CD14-positive monocyte (primary cell): ENCODE measurements around the gene KLHL12. TPM values are rescaled to one million over a fixed set of nuclear protein-coding genes. Genes with fewer than 3 reads are reported as not detected.
"Not testable (repeated sequence)": the region's sequence is repeated elsewhere in the genome, so short reads cannot be mapped to it uniquely, and the experiment has no call there.

Source experiments
- DNase-seq, 3 donors: peaks; one replicate each; pipeline ENCODE4 v3.0.0-alpha.2; 2011 to 2022
- H2AFZ ChIP-seq: 2 replicates; pipeline ENCODE4 v1.6.0; 2012; ENCODE audit warnings: mild to moderate bottlenecking, low read depth, low read length, inconsistent platforms; ENCODE audit not compliant: insufficient read depth, poor library complexity, severe bottlenecking
- H3K27ac ChIP-seq, 2 donors: 1 replicate in 1 of 2; 2 replicates in 1 of 2; pipeline ENCODE4 v1.5.1; 2012 to 2013; ENCODE audit warnings: low read length in 2 of 2, control low read depth in 1 of 2, inconsistent platforms in 1 of 2, low read depth in 1 of 2, mild to moderate bottlenecking in 1 of 2
- H3K27me3 ChIP-seq, 2 donors: one replicate each; pipeline versions ENCODE4 v1.6.0 to v1.6.1; 2011 to 2013; ENCODE audit warnings: low read length in 2 of 2; ENCODE audit not compliant: control insufficient read depth in 2 of 2, insufficient read depth in 2 of 2
- H3K36me3 ChIP-seq, 2 donors: replicated peaks in 1 of 2; 1 replicate in 1 of 2; 2 replicates in 1 of 2; pipeline versions ENCODE4 v1.5.1 to v1.6.1; 2012 to 2013; ENCODE audit warnings: low read length in 2 of 2, control low read depth in 1 of 2, inconsistent platforms in 1 of 2, mild to moderate bottlenecking in 1 of 2; ENCODE audit not compliant: insufficient read depth in 2 of 2, control insufficient read depth in 1 of 2
- H3K4me1 ChIP-seq, 2 donors: 1 replicate in 1 of 2; 2 replicates in 1 of 2; pipeline versions ENCODE4 v1.5.1 to v1.6.1; 2012 to 2013; ENCODE audit warnings: low read length in 2 of 2, control low read depth in 1 of 2, inconsistent platforms in 1 of 2, mild to moderate bottlenecking in 1 of 2, moderate library complexity in 1 of 2; ENCODE audit not compliant: insufficient read depth in 2 of 2, control insufficient read depth in 1 of 2
- H3K4me2 ChIP-seq: replicated peaks from 2 replicates; pipeline ENCODE3; 2012; ENCODE audit warnings: low read length, moderate library complexity, mild to moderate bottlenecking; ENCODE audit not compliant: poor library complexity, severe bottlenecking; ENCODE audit errors: extremely low read depth
- H3K4me3 ChIP-seq, 3 experiments: fragments of 200-600 bp in 1 of 3; sonication (generic) in 1 of 3; replicated peaks in 1 of 3; 1 replicate in 2 of 3; 2 replicates in 1 of 3; pipeline ENCODE4 v1.5.1; 2011 to 2013; ENCODE audit warnings: low read length in 3 of 3, mild to moderate bottlenecking in 3 of 3, control low read depth in 2 of 3, low read depth in 2 of 3, inconsistent platforms in 1 of 3, moderate library complexity in 1 of 3
- H3K79me2 ChIP-seq: 2 replicates; pipeline ENCODE4 v1.6.0; 2012; ENCODE audit warnings: mild to moderate bottlenecking, control low read depth, inconsistent platforms, low read length, moderate library complexity; ENCODE audit not compliant: insufficient read depth
- H3K9ac ChIP-seq: 2 replicates; pipeline ENCODE4 v1.6.0; 2017; ENCODE audit warnings: low read length, mild to moderate bottlenecking; ENCODE audit not compliant: insufficient read depth, poor library complexity, severe bottlenecking
- H3K9me3 ChIP-seq, 2 donors: replicated peaks in 1 of 2; 1 replicate in 1 of 2; 2 replicates in 1 of 2; pipeline versions ENCODE4 v1.5.1 to v1.6.1; 2012 to 2013; ENCODE audit warnings: low read length in 2 of 2, control low read depth in 1 of 2; ENCODE audit not compliant: control insufficient read depth in 1 of 2, insufficient read depth in 1 of 2
- H4K20me1 ChIP-seq: 2 replicates; pipeline ENCODE4 v1.6.0; 2012; ENCODE audit warnings: mild to moderate bottlenecking, low read length, control low read depth, moderate library complexity; ENCODE audit not compliant: insufficient read depth
- H3K27ac Mint-ChIP-seq, 7 donors: one replicate each; pipeline ENCODE4 v1.8.0; 2020; ENCODE audit warnings: mild to moderate bottlenecking in 7 of 7, mixed read lengths in 7 of 7, moderate library complexity in 6 of 7, inconsistent platforms in 2 of 7
- H3K27me3 Mint-ChIP-seq, 3 donors: one replicate each; pipeline ENCODE4 v1.8.0; 2021 to 2022; ENCODE audit warnings: low read depth in 3 of 3, mild to moderate bottlenecking in 3 of 3, mixed read lengths in 3 of 3, moderate library complexity in 3 of 3, inconsistent platforms in 1 of 3
- H3K36me3 Mint-ChIP-seq, 2 donors: one replicate each; pipeline ENCODE4 v1.8.0; 2020; ENCODE audit warnings: mixed read lengths in 2 of 2, inconsistent platforms in 1 of 2, mild to moderate bottlenecking in 1 of 2
- H3K4me1 Mint-ChIP-seq: one replicate; pipeline ENCODE4 v1.8.0; 2020; ENCODE audit warnings: mild to moderate bottlenecking, mixed read lengths
- H3K4me3 Mint-ChIP-seq, 2 donors: one replicate each; pipeline ENCODE4 v1.8.0; 2020; ENCODE audit warnings: mild to moderate bottlenecking in 2 of 2, mixed read lengths in 2 of 2, moderate library complexity in 1 of 2
- H3K9me3 Mint-ChIP-seq, 7 donors: one replicate each; pipeline ENCODE4 v1.8.0; 2020 to 2022; ENCODE audit warnings: mixed read lengths in 7 of 7, mild to moderate bottlenecking in 6 of 7, moderate library complexity in 6 of 7, inconsistent platforms in 2 of 7
- WGBS: methylation state at CpG from one replicate; pipeline ENCODE4 v1.1.5; 2013; ENCODE audit warnings: missing lambda C conversion rate; ENCODE audit not compliant: insufficient coverage; 5-methylcytosine and 5-hydroxymethylcytosine counted together
- intact Hi-C, 2 donors: fragments of 100-400 bp; cut with micrococcal nuclease; formaldehyde crosslinking; loops; one replicate each; pipeline versions ENCODE4 v1.15.0 to v1.15.1; 2023
- polyA plus RNA-seq, 3 donors: library from polyadenylated mRNA; depleted of rRNA in 1 of 3; unstranded in 2 of 3; stranded (reverse) in 1 of 3; fragments of 300-500 nt in 2 of 3; fragments of >200 nt in 1 of 3; fragmentation: Illumina TruSeq in 2 of 3; gene quantifications; 1 replicate in 2 of 3; 2 replicates in 1 of 3; pipeline ENCODE4 v1.2.3, GENCODE V29; 2012 to 2021
- TF ChIP-seq, protein P1 (sequence below): fragments of 200-600 bp; IDR thresholded peaks from one replicate; pipeline ENCODE4 v1.8.0; 2022; ENCODE audit warnings: antibody characterized with exemption, mild to moderate bottlenecking

Gene KLHL12
- polyA plus RNA-seq, 3 donors = 20.7 to 36.7 (median 21.9) TPM

DNA sequence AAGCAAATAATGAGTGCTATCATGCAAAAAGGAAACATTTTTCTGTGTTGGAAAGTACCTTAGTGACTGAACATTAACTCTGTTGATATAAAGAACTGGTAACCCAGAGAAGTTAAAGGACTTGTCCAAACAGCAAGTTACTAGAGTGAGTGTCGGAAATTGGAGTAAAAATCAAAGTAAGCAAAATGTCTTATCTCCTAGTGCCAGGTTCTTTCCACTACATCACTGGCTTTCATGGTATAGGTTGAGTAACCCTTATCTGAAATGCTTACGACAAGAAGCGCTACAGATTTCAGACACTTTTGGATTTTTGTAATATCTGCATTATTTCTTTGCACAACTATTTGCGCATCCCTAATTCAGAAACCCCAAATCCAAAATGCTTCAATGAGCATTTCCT is 21.7 kb downstream of the KLHL12 start:
- no peaks in the 10 kb centered on the region for H3K79me2 ChIP-seq
- no peak overlapping the region for H3K4me3 ChIP-seq
- no peak overlapping the region for H3K27ac ChIP-seq
- DNase-seq = no peak
- WGBS = no CpG with 5 or more reads among the region's 4 CpGs
- Mint-ChIP-seq H3K27ac (no peak overlapping the region), H3K4me1 (no peaks in the 10 kb centered on the region), H3K27me3 (no peaks in the 10 kb centered on the region), H3K36me3 (peaks cover 58 to 71% of the 10 kb centered on the region in 2 donors), H3K9me3 (peaks cover 0 to 1% (median 0%) of the 10 kb centered on the region in 7 donors), H3K4me3 (no peak overlapping the region)
- no peaks in the 10 kb centered on the region for H3K4me1 ChIP-seq
- no peak overlapping the region for H2AFZ ChIP-seq
- H3K27me3 ChIP-seq = no peaks in the 10 kb centered on the region
- H3K4me2 ChIP-seq = no peak overlapping the region
- H3K9ac ChIP-seq = no peak overlapping the region
- no peaks in the 10 kb centered on the region for H4K20me1 ChIP-seq
- TF ChIP-seq, protein P1, sequence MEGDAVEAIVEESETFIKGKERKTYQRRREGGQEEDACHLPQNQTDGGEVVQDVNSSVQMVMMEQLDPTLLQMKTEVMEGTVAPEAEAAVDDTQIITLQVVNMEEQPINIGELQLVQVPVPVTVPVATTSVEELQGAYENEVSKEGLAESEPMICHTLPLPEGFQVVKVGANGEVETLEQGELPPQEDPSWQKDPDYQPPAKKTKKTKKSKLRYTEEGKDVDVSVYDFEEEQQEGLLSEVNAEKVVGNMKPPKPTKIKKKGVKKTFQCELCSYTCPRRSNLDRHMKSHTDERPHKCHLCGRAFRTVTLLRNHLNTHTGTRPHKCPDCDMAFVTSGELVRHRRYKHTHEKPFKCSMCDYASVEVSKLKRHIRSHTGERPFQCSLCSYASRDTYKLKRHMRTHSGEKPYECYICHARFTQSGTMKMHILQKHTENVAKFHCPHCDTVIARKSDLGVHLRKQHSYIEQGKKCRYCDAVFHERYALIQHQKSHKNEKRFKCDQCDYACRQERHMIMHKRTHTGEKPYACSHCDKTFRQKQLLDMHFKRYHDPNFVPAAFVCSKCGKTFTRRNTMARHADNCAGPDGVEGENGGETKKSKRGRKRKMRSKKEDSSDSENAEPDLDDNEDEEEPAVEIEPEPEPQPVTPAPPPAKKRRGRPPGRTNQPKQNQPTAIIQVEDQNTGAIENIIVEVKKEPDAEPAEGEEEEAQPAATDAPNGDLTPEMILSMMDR = no peak
- peaks cover 69 to 87% of the 10 kb centered on the region in 2 donors for H3K36me3 ChIP-seq
- intact Hi-C loops = no loop called here
- H3K9me3 ChIP-seq = no peaks in the 10 kb centered on the region

DNA sequence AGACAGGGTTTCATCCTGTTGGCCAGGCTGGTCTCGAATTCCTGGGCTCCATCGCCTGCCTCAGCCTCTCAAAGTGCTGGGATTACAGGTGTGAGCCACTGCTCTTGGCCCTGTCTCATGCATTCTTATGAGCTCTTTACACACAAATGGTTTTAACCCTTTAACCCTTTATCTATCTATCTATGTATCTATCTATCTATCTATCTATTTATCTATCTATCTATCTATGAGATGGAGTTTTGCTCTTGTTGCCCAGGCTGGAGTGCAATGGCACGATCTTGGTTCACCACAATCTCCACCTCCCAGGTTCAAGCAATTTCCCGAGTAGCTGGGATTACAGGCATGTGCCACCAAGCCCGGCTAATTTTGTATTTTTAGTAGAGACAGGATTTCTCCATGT is 23.2 kb downstream of the KLHL12 start:
- intact Hi-C loops, H3K4me1 ChIP-seq, H4K20me1 ChIP-seq, H3K9me3 Mint-ChIP-seq, H3K4me1 Mint-ChIP-seq, H3K27me3 ChIP-seq, H3K4me2 ChIP-seq, H3K9ac ChIP-seq, H2AFZ ChIP-seq, H3K27me3 Mint-ChIP-seq, DNase-seq, H3K27ac ChIP-seq, H3K79me2 ChIP-seq, H3K27ac Mint-ChIP-seq, H3K4me3 Mint-ChIP-seq, H3K9me3 ChIP-seq, H3K4me3 ChIP-seq: not testable (repeated sequence)
- H3K36me3 ChIP-seq = peaks cover 66 to 85% of the 10 kb centered on the region in 2 donors
- no CpG with 5 or more reads among the region's 5 CpGs for WGBS
- peaks cover 54 to 73% of the 10 kb centered on the region in 2 donors for H3K36me3 Mint-ChIP-seq
